ENCODE results near the gene RBFOX2. TPM values are rescaled to one million over a fixed set of nuclear protein-coding genes. Genes with fewer than 3 reads are reported as not detected.

The RBFOX2 gene
- total RNA-seq, 4 donors from 2014 or later: 50.2 to 75.6 (median 71.4) TPM

GRCh38 chr22:35726398-35726797 lies 302.2 kb downstream of the RBFOX2 start:
- 86 to 90% methylated on average over 6 of the region's 6 CpGs for WGBS, 2 donors

GRCh38 chr22:35725521-35725920 lies 303.1 kb downstream of the RBFOX2 start:
- TF ChIP-seq CTCF (IDR thresholded peaks at IDR 0.05): no peak
- TF ChIP-seq EP300 (IDR thresholded peaks at IDR 0.05): no peak
- TF ChIP-seq POLR2A (IDR thresholded peaks at IDR 0.05): no peak
- no peaks in the 10 kb centered on the region for H3K36me3 ChIP-seq
- WGBS, 2 donors: 90 to 92% methylated on average over 11 of the region's 11 CpGs
- no peak for DNase-seq (ENCODE audit: low spot score in 2 of 2)
- no peaks in the 10 kb centered on the region for H3K27me3 ChIP-seq
- H3K27ac ChIP-seq: no peak overlapping the region
- H3K4me1 ChIP-seq: no peaks in the 10 kb centered on the region
- H3K4me3 ChIP-seq: no peak overlapping the region
- H3K9me3 ChIP-seq: no peaks in the 10 kb centered on the region

More at GRCh38 chr22:35726398-35726797, 302.2 kb downstream of the RBFOX2 start:
- no peak for TF ChIP-seq CTCF (IDR thresholded peaks at IDR 0.05)
- no peak for TF ChIP-seq POLR2A (IDR thresholded peaks at IDR 0.05)
- TF ChIP-seq EP300 (IDR thresholded peaks at IDR 0.05): no peak
- Histone ChIP-seq H3K9me3 (no peaks in the 10 kb centered on the region), H3K27ac (no peak overlapping the region), H3K4me3 (no peak overlapping the region), H3K36me3 (no peaks in the 10 kb centered on the region), H3K4me1 (no peaks in the 10 kb centered on the region), H3K27me3 (no peaks in the 10 kb centered on the region)
- DNase-seq (ENCODE audit: low spot score in 2 of 2): no peak

DNA sequence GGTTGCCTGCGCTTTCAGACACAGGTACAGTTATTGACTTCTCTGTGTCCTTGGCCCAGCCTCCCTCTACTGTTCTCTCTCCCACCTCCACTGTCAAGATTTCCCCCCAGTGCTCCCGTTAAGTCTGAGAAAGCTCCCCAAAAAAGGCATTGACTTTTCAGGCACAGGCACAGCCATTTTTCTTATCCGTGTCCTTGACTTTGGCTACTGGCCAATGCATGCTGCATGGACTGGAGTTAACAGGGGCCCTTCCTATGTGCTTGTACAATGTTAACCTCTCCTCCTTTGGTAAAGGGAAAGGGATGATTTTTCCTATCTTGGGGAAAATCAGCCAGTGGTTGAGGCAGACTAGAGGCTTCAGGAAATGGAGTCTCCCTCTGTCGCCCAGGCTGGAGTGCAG lies 306.7 kb downstream of the RBFOX2 start:
- Histone ChIP-seq H3K4me1 (no peaks in the 10 kb centered on the region), H3K9me3 (peaks cover 0 to 9% (median 0%) of the 10 kb centered on the region in 4 donors), H3K27me3 (no peaks in the 10 kb centered on the region), H3K4me3 (no peak overlapping the region), H3K27ac (no peak overlapping the region), H3K36me3 (no peaks in the 10 kb centered on the region)
- WGBS, 2 donors: 66 to 71% methylated on average over 4 of the region's 4 CpGs
- DNase-seq (ENCODE audit: low spot score in 2 of 2): no peak
- TF ChIP-seq POLR2A (IDR thresholded peaks at IDR 0.05) (no peak), CTCF (IDR thresholded peaks at IDR 0.05) (no peak), EP300 (IDR thresholded peaks at IDR 0.05) (no peak)

- no peaks in the 10 kb centered on the region for H3K4me1 ChIP-seq
- no peaks in the 10 kb centered on the region for H3K36me3 ChIP-seq
- no peaks in the 10 kb centered on the region for H3K27me3 ChIP-seq
- DNase-seq (ENCODE audit: low spot score in 2 of 2): no peak
- TF ChIP-seq EP300 (IDR thresholded peaks at IDR 0.05) (no peak), POLR2A (IDR thresholded peaks at IDR 0.05) (no peak), CTCF (IDR thresholded peaks at IDR 0.05) (no peak)
- H3K27ac ChIP-seq: no peak overlapping the region
- no peak overlapping the region for H3K4me3 ChIP-seq
- H3K9me3 ChIP-seq: peaks cover 0 to 9% (median 0%) of the 10 kb centered on the region in 4 donors
- WGBS, 2 donors: 84 to 87% methylated on average over 15 of the region's 15 CpGs
Observed at GRCh38 chr22:35719212-35719875, 309.3 kb downstream of the RBFOX2 start.

DNA sequence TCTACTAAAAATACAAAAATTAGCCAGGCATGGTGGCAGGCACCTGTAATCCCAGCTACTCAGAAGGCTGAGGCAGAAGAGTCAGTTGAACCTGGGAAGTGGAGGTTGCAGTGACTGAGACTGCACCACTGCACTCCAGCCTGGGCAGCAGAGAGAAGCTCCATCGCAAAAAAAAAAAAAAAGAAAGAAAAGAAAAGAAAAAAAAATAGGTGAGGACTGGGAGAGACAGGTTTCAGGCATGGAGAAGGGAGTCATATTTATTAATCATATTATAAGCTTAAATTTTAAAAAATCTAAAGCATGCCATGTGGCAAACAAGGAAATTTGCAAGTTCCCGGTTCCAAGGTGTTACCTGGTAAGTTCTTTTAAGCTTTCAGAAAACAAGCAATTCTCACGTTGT lies 311.1 kb downstream of the RBFOX2 start, which contains the start of gene APOL5:
Gene APOL5, plus strand, starts transcription at position 301 of the 400 bp plus-strand sequence. Its CDS starts 0 bp downstream, at position 301.
- 81% methylated on average over 3 of the region's 3 CpGs for WGBS, 2 donors
- no peaks in the 10 kb centered on the region for H3K36me3 ChIP-seq
- no peak for DNase-seq (ENCODE audit: low spot score in 2 of 2)
- H3K9me3 ChIP-seq: peaks cover 0 to 14% (median 0%) of the 10 kb centered on the region in 4 donors
- TF ChIP-seq POLR2A (IDR thresholded peaks at IDR 0.05) (no peak), CTCF (IDR thresholded peaks at IDR 0.05) (no peak)
- H3K4me1 ChIP-seq: no peaks in the 10 kb centered on the region
- H3K27me3 ChIP-seq: no peaks in the 10 kb centered on the region
- H3K4me3 ChIP-seq: no peak within 1 kb of the TSS
- no peak within 1 kb of the TSS for H3K27ac ChIP-seq

Measured in tibial nerve (tissue), 4 donors.